ENCODE measurements around the gene ATP6AP1.

ATP6AP1 gene

GRCh38 chrX:154445776-154446175 is 17.3 kb downstream of the ATP6AP1 start:
- H3K4me3 ChIP-seq (ENCODE audit: low read depth, low read length), result no peak overlapping the region
- DNase-seq (ENCODE audit: low read depth), result no peak
- TF ChIP-seq, protein P1, sequence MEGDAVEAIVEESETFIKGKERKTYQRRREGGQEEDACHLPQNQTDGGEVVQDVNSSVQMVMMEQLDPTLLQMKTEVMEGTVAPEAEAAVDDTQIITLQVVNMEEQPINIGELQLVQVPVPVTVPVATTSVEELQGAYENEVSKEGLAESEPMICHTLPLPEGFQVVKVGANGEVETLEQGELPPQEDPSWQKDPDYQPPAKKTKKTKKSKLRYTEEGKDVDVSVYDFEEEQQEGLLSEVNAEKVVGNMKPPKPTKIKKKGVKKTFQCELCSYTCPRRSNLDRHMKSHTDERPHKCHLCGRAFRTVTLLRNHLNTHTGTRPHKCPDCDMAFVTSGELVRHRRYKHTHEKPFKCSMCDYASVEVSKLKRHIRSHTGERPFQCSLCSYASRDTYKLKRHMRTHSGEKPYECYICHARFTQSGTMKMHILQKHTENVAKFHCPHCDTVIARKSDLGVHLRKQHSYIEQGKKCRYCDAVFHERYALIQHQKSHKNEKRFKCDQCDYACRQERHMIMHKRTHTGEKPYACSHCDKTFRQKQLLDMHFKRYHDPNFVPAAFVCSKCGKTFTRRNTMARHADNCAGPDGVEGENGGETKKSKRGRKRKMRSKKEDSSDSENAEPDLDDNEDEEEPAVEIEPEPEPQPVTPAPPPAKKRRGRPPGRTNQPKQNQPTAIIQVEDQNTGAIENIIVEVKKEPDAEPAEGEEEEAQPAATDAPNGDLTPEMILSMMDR (IDR thresholded peaks at IDR 0.05; ENCODE audit: low read depth, low read length, missing control alignments), result no peak

DNA sequence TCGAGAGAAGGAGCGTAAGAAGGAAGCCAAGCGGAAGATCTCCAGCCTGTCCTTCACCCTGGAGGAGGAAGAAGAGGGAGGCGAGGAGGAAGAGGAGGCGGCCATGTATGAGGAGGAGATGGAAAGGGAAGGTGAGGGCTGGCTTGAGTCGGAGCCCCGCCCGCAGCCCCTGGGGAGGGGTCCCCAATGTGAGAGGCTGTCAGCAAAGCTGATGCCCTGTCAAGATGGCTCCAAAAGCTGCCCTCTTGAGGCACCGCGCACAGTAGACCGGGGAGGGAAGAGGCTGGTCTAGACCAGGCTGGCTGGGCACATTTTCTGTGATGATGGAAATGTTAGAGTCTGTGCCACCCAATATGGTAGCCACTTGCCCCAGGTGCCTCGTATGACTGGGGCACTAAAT is 18.0 kb downstream of the ATP6AP1 start:
- TF ChIP-seq, protein P1 (IDR thresholded peaks at IDR 0.05; ENCODE audit: low read depth, low read length, missing control alignments), result no peak
- no peak overlapping the region for H3K4me3 ChIP-seq (ENCODE audit: low read depth, low read length)
- no peak for DNase-seq (ENCODE audit: low read depth)

DNA sequence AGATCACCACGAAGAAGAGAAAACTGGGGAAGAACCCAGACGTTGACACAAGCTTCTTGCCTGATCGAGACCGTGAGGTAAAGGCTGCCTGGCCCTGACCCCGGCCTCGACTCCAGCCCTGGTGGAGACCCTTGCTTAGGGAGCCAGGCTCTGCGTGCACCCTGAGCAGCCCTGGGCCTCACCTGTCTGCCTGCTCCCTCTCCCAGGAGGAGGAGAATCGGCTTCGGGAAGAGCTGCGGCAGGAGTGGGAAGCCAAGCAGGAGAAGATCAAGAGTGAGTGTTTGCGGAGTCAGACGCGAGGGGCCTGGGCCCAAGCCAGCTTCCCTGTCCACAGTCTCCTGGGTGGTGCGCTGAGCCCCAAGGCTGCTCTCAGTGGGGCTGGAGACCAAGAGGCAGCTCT is 20.0 kb downstream of the ATP6AP1 start:
- DNase-seq (ENCODE audit: low read depth), result no peak
- H3K4me3 ChIP-seq (ENCODE audit: low read depth, low read length), result no peak overlapping the region
- TF ChIP-seq, protein P1 (IDR thresholded peaks at IDR 0.05; ENCODE audit: low read depth, low read length, missing control alignments), result no peak

DNA sequence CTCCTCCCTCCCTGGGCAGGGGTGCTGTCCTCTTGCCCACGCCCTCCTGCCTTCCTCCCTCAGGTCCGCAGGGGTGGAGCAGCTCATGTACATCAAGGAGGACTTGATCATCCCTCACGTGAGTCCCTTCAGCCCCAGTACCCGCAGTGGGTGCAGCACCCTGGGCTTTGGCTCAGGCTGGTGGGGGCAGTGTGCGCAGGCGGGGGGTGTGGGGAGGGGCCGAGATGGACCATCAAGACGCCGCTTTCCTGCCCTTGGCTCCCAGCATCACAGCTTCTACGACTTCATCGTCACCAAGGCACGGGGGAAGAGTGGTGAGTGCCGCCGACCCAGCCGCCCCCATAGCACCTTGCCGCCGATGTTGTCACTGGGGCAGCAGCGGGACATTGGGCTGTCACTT is 21.1 kb downstream of the ATP6AP1 start:
- no peak for DNase-seq (ENCODE audit: low read depth)
- TF ChIP-seq, protein P1 (IDR thresholded peaks at IDR 0.05; ENCODE audit: low read depth, low read length, missing control alignments), result no peak
- H3K4me3 ChIP-seq (ENCODE audit: low read depth, low read length), result no peak overlapping the region

DNA sequence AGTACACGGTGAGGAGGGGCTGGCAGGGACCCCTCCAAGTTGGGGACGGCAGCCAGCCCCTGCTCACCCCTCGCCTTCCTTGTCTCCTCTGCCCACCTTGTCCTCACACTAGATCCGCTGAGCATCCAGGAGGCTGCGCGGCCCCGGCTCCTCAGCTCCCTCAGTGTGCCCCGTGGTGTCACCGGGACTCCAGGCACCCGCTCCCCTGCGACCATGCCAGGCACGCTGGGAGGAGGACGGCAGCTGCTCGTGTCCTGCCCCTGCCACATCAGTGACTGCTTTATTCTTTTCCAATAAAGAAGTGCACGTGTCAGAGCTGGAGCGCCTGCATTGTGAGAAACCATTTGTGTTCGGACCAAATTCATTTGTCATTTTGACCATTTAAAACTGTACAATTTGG is 21.8 kb downstream of the ATP6AP1 start:
- TF ChIP-seq, protein P1 (IDR thresholded peaks at IDR 0.05; ENCODE audit: low read depth, low read length, missing control alignments), result no peak
- H3K4me3 ChIP-seq (ENCODE audit: low read depth, low read length), result no peak overlapping the region
- no peak for DNase-seq (ENCODE audit: low read depth)

DNA sequence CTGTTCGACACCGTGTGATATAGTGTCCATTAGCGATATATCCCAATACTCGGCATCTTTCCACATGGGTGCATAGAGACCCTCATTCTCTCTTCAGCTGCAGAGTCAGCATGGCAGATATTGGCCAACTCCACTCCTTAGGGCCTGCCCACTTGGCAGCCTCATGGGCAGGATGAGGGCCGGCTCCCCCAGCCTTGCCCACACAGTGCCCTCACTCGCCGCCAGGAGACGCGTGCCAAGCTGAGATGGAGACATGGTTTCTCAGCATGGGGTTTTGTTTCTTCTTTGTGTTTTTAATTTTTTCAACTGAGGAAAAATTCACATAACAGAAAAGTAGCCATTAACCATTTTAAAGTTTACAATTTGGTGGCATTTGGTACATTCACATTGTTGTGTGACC is 24.3 kb downstream of the ATP6AP1 start:
- TF ChIP-seq, protein P1 (IDR thresholded peaks at IDR 0.05; ENCODE audit: low read depth, low read length, missing control alignments), result no peak
- no peak overlapping the region for H3K4me3 ChIP-seq (ENCODE audit: low read depth, low read length)
- DNase-seq (ENCODE audit: low read depth), result no peak

GRCh38 chrX:154457491-154458115 is 29.1 kb downstream of the ATP6AP1 start:
- no peak for DNase-seq (ENCODE audit: low read depth)
- H3K4me3 ChIP-seq (ENCODE audit: low read depth, low read length), result peak overlapping the region; percentile 51
- TF ChIP-seq, protein P1 (IDR thresholded peaks at IDR 0.05; ENCODE audit: low read depth, low read length, missing control alignments), result no peak
